K562 (cell line): ENCODE data around the gene TMEM176A.

Experiments used
- BRCA1 ChIP-seq, 2 experiments: fragments of 450-650 bp in 1 of 2; sonication (generic) in 1 of 2; formaldehyde crosslinking in 1 of 2; IDR thresholded peaks; 2 replicates each; pipeline versions ENCODE4 v1.5.0 to v1.6.1; 2017 to 2020; ENCODE audit warnings: mild to moderate bottlenecking in 1 of 2, missing genetic modification reagents in 1 of 2
- CTCF ChIP-seq, 3 experiments: IDR thresholded peaks in 2 of 3; conservative IDR thresholded peaks in 1 of 3; 2 replicates each; pipeline ENCODE4 v1.5.1; 2011 to 2012; ENCODE audit warnings: low read length in 3 of 3, mild to moderate bottlenecking in 3 of 3, control low read depth in 2 of 3, improper control_type of control experiment in 1 of 3, inconsistent platforms in 1 of 3, low read depth in 1 of 3, mixed read lengths in 1 of 3, moderate library complexity in 1 of 3; ENCODE audit not compliant: insufficient read depth in 2 of 3
- DPF2 ChIP-seq: fragments of 450-650 bp; IDR thresholded peaks from 2 replicates; pipeline ENCODE4 v1.6.1; 2016
- ETV1 ChIP-seq: fragments of 450-650 bp; conservative IDR thresholded peaks from 2 replicates; pipeline ENCODE4 v1.6.1; 2016; ENCODE audit warnings: missing genetic modification characterization, control low read depth, low read depth, missing compliant biosample characterization
- FOXK1 ChIP-seq: sonication (generic); formaldehyde crosslinking; IDR thresholded peaks from 2 replicates; pipeline ENCODE4 v1.8.0; 2022; ENCODE audit warnings: missing genetic modification reagents, mild to moderate bottlenecking, borderline replicate concordance
- NFYB ChIP-seq: IDR thresholded peaks from 2 replicates; pipeline ENCODE4 v1.6.1; 2011; ENCODE audit warnings: mild to moderate bottlenecking, moderate library complexity; ENCODE audit not compliant: insufficient read length; ENCODE audit errors: extremely low read depth
- RBM25 ChIP-seq: fragments of 200-400 bp; formaldehyde crosslinking; IDR thresholded peaks from 2 replicates; pipeline ENCODE4 v1.6.1; 2018; ENCODE audit warnings: low read length, low read depth, moderate library complexity; ENCODE audit not compliant: severe bottlenecking
- SMC3 ChIP-seq: conservative IDR thresholded peaks from 2 replicates; pipeline ENCODE4 v1.6.1; 2011; ENCODE audit warnings: low read depth, low read length, improper control_type of control experiment; ENCODE audit not compliant: insufficient read depth
- TAF1 ChIP-seq: IDR thresholded peaks from 2 replicates; pipeline ENCODE4 v1.6.1; 2011; ENCODE audit warnings: mild to moderate bottlenecking, low read length, moderate library complexity; ENCODE audit not compliant: insufficient read depth, control insufficient read depth, severe bottlenecking; ENCODE audit errors: extremely low read depth
- ZBTB9 ChIP-seq: fragments of 450-650 bp; formaldehyde crosslinking; IDR thresholded peaks from 2 replicates; pipeline ENCODE4 v1.4.0; 2020; ENCODE audit warnings: mild to moderate bottlenecking, moderate library complexity
- ZNF143 ChIP-seq: sonication (generic); formaldehyde crosslinking; IDR thresholded peaks from 2 replicates; pipeline ENCODE4 v1.9.0; 2022; ENCODE audit warnings: mild to moderate bottlenecking, missing genetic modification reagents
- TF ChIP-seq, protein P1 (sequence below): sonication (generic); formaldehyde crosslinking; IDR thresholded peaks from 2 replicates; pipeline ENCODE4 v1.9.0; 2022; ENCODE audit warnings: mild to moderate bottlenecking, missing genetic modification reagents
- TF ChIP-seq, protein P2 (sequence below): fragments of 250-450 bp; sonication (Bioruptor Pico); IDR thresholded peaks from 2 replicates; pipeline ENCODE4 v1.8.0; 2021; ENCODE audit warnings: moderate library complexity, mild to moderate bottlenecking, inconsistent platforms
- TF ChIP-seq, protein P3 (sequence below): fragments of 250-450 bp; sonication (Bioruptor Pico); IDR thresholded peaks from 2 replicates; pipeline ENCODE4 v1.9.0; 2021; ENCODE audit warnings: mild to moderate bottlenecking, inconsistent platforms

DNA sequence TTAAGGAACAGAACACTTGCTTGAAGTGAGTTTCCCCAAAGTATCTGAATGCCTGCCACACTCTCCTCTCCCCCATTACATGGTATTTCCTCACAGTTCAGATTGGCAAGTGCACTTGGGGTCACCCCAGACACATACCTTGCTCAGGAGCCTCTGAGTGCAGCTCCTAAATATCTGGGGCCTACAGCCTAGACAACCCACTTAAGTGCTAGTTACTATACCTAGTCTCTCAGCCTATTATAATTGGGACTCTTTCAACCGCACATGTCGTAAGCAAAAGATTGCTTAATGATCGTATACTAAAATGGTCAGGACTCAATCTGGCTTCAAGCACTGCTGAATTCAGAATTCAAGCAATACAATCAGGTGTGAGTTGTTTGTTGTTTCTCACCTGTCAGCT lies 20.3 kb upstream of the TMEM176A start:
- TF ChIP-seq NFYB, result no peak
- no peak for TF ChIP-seq BRCA1 (IDR thresholded peaks at IDR 0.05)
- TF ChIP-seq BRCA1 (CRISPR knock-in tag; IDR thresholded peaks at IDR 0.05), result no peak
- TF ChIP-seq ZBTB9 (CRISPR knock-in tag), result no peak
- no peak for TF ChIP-seq ZNF143 (CRISPR knock-in tag)
- TF ChIP-seq DPF2, result no peak
- TF ChIP-seq CTCF (IDR thresholded peaks at IDR 0.05 in 2 of 3, conservative IDR thresholded peaks at IDR 0.05 in 1 of 3; ENCODE audit: insufficient read depth in 2 of 3, low read depth in 1 of 3, low read length in 3 of 3), result no peak
- TF ChIP-seq, protein P1, sequence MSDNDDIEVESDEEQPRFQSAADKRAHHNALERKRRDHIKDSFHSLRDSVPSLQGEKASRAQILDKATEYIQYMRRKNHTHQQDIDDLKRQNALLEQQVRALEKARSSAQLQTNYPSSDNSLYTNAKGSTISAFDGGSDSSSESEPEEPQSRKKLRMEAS (CRISPR knock-in tag), result no peak
- TF ChIP-seq, protein P2, sequence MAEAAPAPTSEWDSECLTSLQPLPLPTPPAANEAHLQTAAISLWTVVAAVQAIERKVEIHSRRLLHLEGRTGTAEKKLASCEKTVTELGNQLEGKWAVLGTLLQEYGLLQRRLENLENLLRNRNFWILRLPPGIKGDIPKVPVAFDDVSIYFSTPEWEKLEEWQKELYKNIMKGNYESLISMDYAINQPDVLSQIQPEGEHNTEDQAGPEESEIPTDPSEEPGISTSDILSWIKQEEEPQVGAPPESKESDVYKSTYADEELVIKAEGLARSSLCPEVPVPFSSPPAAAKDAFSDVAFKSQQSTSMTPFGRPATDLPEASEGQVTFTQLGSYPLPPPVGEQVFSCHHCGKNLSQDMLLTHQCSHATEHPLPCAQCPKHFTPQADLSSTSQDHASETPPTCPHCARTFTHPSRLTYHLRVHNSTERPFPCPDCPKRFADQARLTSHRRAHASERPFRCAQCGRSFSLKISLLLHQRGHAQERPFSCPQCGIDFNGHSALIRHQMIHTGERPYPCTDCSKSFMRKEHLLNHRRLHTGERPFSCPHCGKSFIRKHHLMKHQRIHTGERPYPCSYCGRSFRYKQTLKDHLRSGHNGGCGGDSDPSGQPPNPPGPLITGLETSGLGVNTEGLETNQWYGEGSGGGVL (CRISPR knock-in tag), result no peak
- TF ChIP-seq FOXK1 (CRISPR knock-in tag), result no peak
- TF ChIP-seq SMC3, result no peak
- TF ChIP-seq RBM25, result no peak
- TF ChIP-seq, protein P3, sequence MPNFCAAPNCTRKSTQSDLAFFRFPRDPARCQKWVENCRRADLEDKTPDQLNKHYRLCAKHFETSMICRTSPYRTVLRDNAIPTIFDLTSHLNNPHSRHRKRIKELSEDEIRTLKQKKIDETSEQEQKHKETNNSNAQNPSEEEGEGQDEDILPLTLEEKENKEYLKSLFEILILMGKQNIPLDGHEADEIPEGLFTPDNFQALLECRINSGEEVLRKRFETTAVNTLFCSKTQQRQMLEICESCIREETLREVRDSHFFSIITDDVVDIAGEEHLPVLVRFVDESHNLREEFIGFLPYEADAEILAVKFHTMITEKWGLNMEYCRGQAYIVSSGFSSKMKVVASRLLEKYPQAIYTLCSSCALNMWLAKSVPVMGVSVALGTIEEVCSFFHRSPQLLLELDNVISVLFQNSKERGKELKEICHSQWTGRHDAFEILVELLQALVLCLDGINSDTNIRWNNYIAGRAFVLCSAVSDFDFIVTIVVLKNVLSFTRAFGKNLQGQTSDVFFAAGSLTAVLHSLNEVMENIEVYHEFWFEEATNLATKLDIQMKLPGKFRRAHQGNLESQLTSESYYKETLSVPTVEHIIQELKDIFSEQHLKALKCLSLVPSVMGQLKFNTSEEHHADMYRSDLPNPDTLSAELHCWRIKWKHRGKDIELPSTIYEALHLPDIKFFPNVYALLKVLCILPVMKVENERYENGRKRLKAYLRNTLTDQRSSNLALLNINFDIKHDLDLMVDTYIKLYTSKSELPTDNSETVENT (CRISPR knock-in tag), result no peak
- no peak for TF ChIP-seq TAF1
- TF ChIP-seq ETV1 (tag), result no peak
